ENCODE data around the gene CTBP1. TPM values are rescaled to one million over a fixed set of nuclear protein-coding genes. Genes with fewer than 3 reads are reported as not detected.

The CTBP1 gene
- total RNA-seq, 1 donor from 2014 or later = 200 TPM

- no peak for DNase-seq
- H3K36me3 Mint-ChIP-seq (ENCODE audit: low read depth) = no peaks in the 10 kb centered on the region
- intact Hi-C loops (cut with micrococcal nuclease) = no loop called here
- H3K27ac Mint-ChIP-seq = no peak overlapping the region
- no peaks in the 10 kb centered on the region for H3K9me3 Mint-ChIP-seq
- peaks cover 28% of the 10 kb centered on the region for H3K27me3 Mint-ChIP-seq
- peak overlapping the region; percentile 24 for H3K4me3 Mint-ChIP-seq
- H3K4me1 Mint-ChIP-seq = peaks cover 19% of the 10 kb centered on the region
Measured at GRCh38 chr4:1170156-1170975, 78.6 kb downstream of the CTBP1 start.

DNA sequence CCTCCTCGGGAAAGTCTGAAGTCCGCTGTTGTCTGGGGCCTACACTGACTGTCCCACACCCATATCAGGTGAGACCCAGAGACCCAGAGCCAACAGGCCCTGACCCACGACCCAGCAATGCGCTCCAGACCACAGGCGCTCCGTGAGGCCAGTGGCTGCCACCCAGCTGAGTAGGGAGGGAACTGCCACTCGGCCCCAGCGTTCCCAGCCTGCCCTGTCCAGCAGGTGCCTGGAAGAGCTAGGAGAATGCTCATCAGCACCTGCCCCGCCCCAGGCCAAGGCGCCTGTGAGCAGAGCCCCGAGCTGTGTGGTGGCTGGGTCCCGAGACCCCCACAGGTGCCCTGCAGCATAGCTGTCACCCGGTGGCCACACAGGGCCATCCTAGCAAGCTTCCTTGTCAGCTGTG is 79.2 kb downstream of the CTBP1 start:
- no peaks in the 10 kb centered on the region for H3K36me3 Mint-ChIP-seq (ENCODE audit: low read depth)
- H3K27ac Mint-ChIP-seq = no peak overlapping the region
- no peak overlapping the region for H3K4me3 Mint-ChIP-seq
- DNase-seq = no peak
- peaks cover 19% of the 10 kb centered on the region for H3K4me1 Mint-ChIP-seq
- peaks cover 28% of the 10 kb centered on the region for H3K27me3 Mint-ChIP-seq
- intact Hi-C loops (cut with micrococcal nuclease) = loop anchor here (5.0 kb wide), 1 partner anchor 48 kb away; no protein-coding TSS in a partner anchor
- no peaks in the 10 kb centered on the region for H3K9me3 Mint-ChIP-seq

GRCh38 chr4:1169171-1169671 is 79.7 kb downstream of the CTBP1 start:
- Mint-ChIP-seq H3K36me3 (ENCODE audit: low read depth) (no peaks in the 10 kb centered on the region), H3K4me3 (peak overlapping the region; percentile 63), H3K4me1 (peaks cover 19% of the 10 kb centered on the region), H3K27ac (no peak overlapping the region), H3K27me3 (peaks cover 28% of the 10 kb centered on the region), H3K9me3 (no peaks in the 10 kb centered on the region)
- intact Hi-C loops (cut with micrococcal nuclease) = loop anchor here (5.0 kb wide), 1 partner anchor 48 kb away; no protein-coding TSS in a partner anchor
- DNase-seq = no peak

DNA sequence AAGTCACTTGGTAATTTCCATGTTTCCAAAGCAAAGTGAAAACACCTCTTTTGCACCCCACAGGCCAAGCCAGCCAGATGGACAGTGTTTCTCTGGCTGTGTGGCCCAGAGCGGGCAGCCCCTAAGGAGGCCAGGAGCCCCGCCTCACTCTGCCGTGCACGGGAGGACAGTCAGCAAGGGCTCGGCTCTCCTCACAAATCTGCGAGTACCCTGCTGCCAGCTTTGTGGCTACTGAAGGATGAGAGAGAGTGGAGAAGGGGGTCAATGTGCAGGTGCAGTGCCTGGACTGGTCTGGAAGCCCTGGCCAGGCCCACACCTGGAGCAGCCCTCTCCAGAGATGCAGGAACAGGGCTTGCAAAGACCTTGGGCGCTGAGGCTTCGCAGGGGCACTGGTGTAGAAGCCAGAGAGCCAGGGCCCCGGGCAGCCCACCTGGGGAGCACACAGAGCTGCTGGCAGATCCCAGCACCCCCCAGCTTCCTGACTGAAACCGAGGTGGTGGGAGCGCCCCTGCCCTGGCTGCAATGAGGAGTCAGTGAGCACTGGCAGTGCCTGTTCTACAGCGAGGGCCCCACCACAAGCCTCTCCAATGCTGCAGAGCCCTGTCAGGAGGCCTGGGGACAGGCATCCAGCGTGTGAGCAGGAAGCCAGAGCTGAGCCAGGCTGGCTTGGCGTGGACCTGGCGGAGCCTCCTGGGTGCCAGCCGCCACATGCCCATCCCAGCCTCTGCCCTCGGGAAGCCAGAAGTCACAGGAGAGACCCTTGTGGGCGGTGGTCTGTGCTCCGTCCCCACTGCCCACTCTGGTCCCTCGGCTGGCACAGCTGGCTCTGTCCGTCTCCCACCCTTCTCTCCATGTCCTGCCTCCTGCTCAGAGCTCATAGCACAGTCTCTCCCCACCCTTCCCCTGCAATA is 80.5 kb downstream of the CTBP1 start:
- Mint-ChIP-seq H3K4me1 (peaks cover 22% of the 10 kb centered on the region), H3K27ac (no peak overlapping the region), H3K36me3 (ENCODE audit: low read depth) (no peaks in the 10 kb centered on the region), H3K27me3 (peaks cover 22% of the 10 kb centered on the region), H3K9me3 (no peaks in the 10 kb centered on the region), H3K4me3 (peak overlapping the region; percentile 63)
- no peak for DNase-seq
- intact Hi-C loops (cut with micrococcal nuclease) = loop anchor here (5.0 kb wide), 1 partner anchor 49 kb away; no protein-coding TSS in a partner anchor

DNA sequence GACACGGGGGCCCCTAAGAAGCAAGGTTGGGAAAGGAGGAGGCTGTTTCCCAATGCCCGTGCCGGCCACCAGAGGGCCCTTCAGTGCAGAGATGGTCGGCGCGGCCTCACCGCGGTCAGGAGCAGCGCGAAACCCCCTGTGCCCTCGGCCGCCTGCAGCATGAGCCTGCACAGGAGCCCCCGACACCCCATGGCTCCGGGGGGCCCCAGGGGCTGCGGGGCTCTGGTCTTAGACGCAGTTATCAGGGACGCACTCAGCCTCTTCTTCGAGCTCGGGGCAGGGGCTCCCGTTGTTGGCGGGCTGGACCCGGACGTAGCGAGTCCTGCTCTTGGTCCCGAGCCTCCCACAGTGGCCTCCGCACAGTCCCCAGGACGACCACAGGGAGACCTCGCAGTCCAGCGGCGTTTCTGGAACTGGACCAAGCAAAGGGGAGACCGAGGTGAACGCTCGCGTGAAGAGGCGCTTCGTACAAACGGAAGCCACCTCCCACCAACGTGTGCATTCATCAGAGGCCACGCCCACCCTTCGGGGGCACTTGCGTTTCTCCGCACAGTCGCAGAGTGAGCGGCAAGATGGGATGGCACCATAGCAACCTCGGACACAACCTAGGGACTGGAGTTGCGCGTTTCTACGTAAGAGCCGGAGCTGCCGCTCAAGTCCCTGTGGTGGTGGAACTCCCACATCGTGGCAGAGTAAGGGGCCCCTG is 81.5 kb downstream of the CTBP1 start:
- peaks cover 26% of the 10 kb centered on the region for H3K4me1 Mint-ChIP-seq
- intact Hi-C loops (cut with micrococcal nuclease) = loop anchor here (1.0 to 5.0 kb wide), 9 partner anchors 19 to 184 kb away; partner anchors contain the start of genes MAEA and UVSSA
- no peaks in the 10 kb centered on the region for H3K36me3 Mint-ChIP-seq (ENCODE audit: low read depth)
- peak overlapping the region; percentile 39 for H3K27ac Mint-ChIP-seq
- peaks cover 18% of the 10 kb centered on the region for H3K27me3 Mint-ChIP-seq
- no peaks in the 10 kb centered on the region for H3K9me3 Mint-ChIP-seq
- DNase-seq = peak; percentile 96
- H3K4me3 Mint-ChIP-seq = peak overlapping the region; percentile 84

- Mint-ChIP-seq H3K27me3 (peaks cover 20% of the 10 kb centered on the region), H3K27ac (peak overlapping the region; percentile 39), H3K4me3 (peak overlapping the region; percentile 84), H3K36me3 (ENCODE audit: low read depth) (no peaks in the 10 kb centered on the region), H3K4me1 (peaks cover 26% of the 10 kb centered on the region), H3K9me3 (no peaks in the 10 kb centered on the region)
- intact Hi-C loops (cut with micrococcal nuclease) = loop anchor here (1.0 to 5.0 kb wide), 9 partner anchors 20 to 185 kb away; partner anchors contain the start of genes MAEA and UVSSA
- no peak for DNase-seq
Measured at GRCh38 chr4:1166509-1167243, 82.3 kb downstream of the CTBP1 start.

DNA sequence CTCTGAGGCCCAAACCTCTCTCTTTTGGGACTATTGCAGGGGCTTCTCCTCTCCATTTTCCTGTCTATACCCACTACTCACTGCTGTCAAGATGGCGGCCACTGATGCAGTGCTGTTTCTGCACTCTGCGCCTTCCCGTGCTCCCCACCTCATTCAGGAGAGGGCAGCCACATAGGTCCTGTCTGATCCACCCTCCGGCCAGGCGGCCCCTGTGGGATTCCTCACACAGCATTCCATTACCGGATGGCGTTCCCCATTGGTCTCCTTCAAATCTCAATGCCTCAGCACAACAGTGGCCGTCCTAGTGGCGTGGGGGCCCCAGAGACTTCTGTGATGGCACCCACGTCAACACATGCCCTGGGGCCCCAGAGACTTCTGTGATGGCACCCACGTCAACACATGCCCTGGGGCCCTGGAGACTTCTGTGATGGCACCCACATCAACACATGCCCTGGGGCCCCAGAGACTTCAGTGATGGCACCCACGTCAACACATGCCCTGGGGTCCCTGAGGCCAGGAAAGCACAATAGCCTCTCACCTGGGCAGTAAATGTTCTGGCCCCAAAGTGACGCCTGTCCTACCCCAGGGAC is 83.9 kb downstream of the CTBP1 start:
- Mint-ChIP-seq H3K36me3 (ENCODE audit: low read depth) (no peaks in the 10 kb centered on the region), H3K9me3 (no peaks in the 10 kb centered on the region), H3K4me3 (no peak overlapping the region), H3K27me3 (peaks cover 18% of the 10 kb centered on the region), H3K4me1 (peaks cover 21% of the 10 kb centered on the region), H3K27ac (no peak overlapping the region)
- DNase-seq = no peak
- intact Hi-C loops (cut with micrococcal nuclease) = loop anchor here (5.0 kb wide), 1 partner anchor 52 kb away; no protein-coding TSS in a partner anchor

DNA sequence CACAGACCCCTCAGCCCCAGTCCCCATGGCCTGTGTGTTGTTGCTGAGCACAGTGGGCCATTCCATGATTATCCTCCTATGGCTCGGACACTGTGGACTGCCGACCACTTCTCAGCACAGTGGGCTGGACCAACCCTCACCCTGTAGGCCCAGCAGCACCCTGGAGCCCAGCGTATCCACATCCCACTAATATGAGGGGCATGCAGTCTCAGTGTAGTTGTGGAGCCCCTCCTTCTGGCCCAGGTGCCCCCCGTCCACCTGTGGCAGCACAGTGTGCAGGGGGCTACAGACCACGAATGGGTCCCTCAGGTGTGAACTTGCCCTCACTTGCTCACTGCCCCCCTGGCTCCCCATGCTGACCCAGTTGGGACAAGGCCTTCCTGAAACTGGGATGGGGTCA is 84.5 kb downstream of the CTBP1 start:
- no peaks in the 10 kb centered on the region for H3K9me3 Mint-ChIP-seq
- H3K4me3 Mint-ChIP-seq = no peak overlapping the region
- peaks cover 21% of the 10 kb centered on the region for H3K4me1 Mint-ChIP-seq
- intact Hi-C loops (cut with micrococcal nuclease) = no loop called here
- H3K27me3 Mint-ChIP-seq = peaks cover 19% of the 10 kb centered on the region
- H3K36me3 Mint-ChIP-seq (ENCODE audit: low read depth) = no peaks in the 10 kb centered on the region
- H3K27ac Mint-ChIP-seq = no peak overlapping the region
- DNase-seq = no peak

GRCh38 chr4:1164040-1164439 is 84.9 kb downstream of the CTBP1 start:
- Mint-ChIP-seq H3K4me1 (peaks cover 21% of the 10 kb centered on the region), H3K27ac (no peak overlapping the region), H3K36me3 (ENCODE audit: low read depth) (no peaks in the 10 kb centered on the region), H3K9me3 (no peaks in the 10 kb centered on the region), H3K27me3 (peaks cover 20% of the 10 kb centered on the region), H3K4me3 (no peak overlapping the region)
- intact Hi-C loops (cut with micrococcal nuclease) = no loop called here
- DNase-seq = no peak

Other genes with a start within 250 kb of the CTBP1 start
- gene FGFRL1, start 237.5 kb downstream of the CTBP1 start, total RNA-seq = 18.2 and 18.9 TPM in 2 replicates
- gene RNF212, start 135.6 kb downstream of the CTBP1 start, total RNA-seq = 1.0 and 1.8 TPM in 2 replicates
- gene SPON2, start 76.5 kb downstream of the CTBP1 start, total RNA-seq = 20.7 and 21.6 TPM in 2 replicates
- gene MAEA, start 40.8 kb upstream of the CTBP1 start, total RNA-seq = 61.3 and 62.6 TPM in 2 replicates
- gene UVSSA, start 98.1 kb upstream of the CTBP1 start, total RNA-seq = 28.3 and 28.4 TPM in 2 replicates
- gene NKX1-1, start 157.3 kb upstream of the CTBP1 start, total RNA-seq = not detected in 2 replicates

Measured in activated CD4-positive, alpha-beta T cell treated with anti-CD3 and anti-CD28 coated beads, Interleukin-2, amount 10 ng/mL, durations not matched to agents 24 days and 14 days (primary cell).